Nephron (organoid): ENCODE measurements around the gene GPR160.

ENCODE experiments used
- H3K27ac Mint-ChIP-seq, 3 experiments: 2 replicates each; pipeline ENCODE4 v1.8.0; 2020; ENCODE audit warnings: mixed read lengths in 3 of 3, mild to moderate bottlenecking in 2 of 3, moderate library complexity in 1 of 3
- H3K27me3 Mint-ChIP-seq: 2 replicates; pipeline ENCODE4 v1.8.0; 2021; ENCODE audit warnings: low read depth, mild to moderate bottlenecking, moderate library complexity, mixed read lengths
- H3K36me3 Mint-ChIP-seq: 2 replicates; pipeline ENCODE4 v1.8.0; 2020; ENCODE audit warnings: low read depth, mixed read lengths
- H3K4me1 Mint-ChIP-seq: 2 replicates; pipeline ENCODE4 v1.8.0; 2020; ENCODE audit warnings: mixed read lengths
- H3K4me3 Mint-ChIP-seq, 3 experiments: 2 replicates each; pipeline ENCODE4 v1.8.0; 2020; ENCODE audit warnings: mild to moderate bottlenecking in 3 of 3, mixed read lengths in 3 of 3, moderate library complexity in 2 of 3
- H3K9me3 Mint-ChIP-seq: 2 replicates; pipeline ENCODE4 v1.8.0; 2020; ENCODE audit warnings: mixed read lengths
- CTCF ChIP-seq, 3 experiments: fragments of 200-600 bp; sonication (generic); IDR thresholded peaks; one replicate each; pipeline ENCODE4 v1.5.0; 2021; ENCODE audit warnings: antibody characterized with exemption in 3 of 3; ENCODE audit not compliant: unreplicated experiment in 3 of 3

GPR160 gene

GRCh38 chr3:170046269-170047132 is 8.7 kb downstream of the GPR160 start:
- Mint-ChIP-seq H3K27me3 (peaks cover 24% of the 10 kb centered on the region), H3K9me3 (no peaks in the 10 kb centered on the region), H3K4me1 (no peaks in the 10 kb centered on the region), H3K36me3 (no peaks in the 10 kb centered on the region), H3K27ac (peak overlapping the region; percentile 81 to 86 (median 85)), H3K4me3 (no peak overlapping the region)
- no peak for TF ChIP-seq CTCF (IDR thresholded peaks at IDR 0.05; ENCODE audit: unreplicated experiment in 3 of 3)

DNA sequence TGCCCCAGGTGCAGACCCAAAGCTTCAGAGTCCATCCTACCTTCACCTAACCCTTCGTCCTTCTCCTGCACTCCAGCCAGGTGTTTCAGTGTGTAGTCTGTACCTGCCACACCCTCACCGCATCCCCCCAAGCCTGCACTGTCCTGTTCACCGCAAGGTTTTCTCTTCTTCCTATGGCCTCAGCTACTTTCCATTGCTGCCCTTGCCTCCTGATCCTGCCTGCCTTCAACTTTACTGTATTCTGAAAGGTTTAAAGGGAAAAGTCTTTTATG is 9.3 kb downstream of the GPR160 start:
- peak overlapping the region; percentile 71 to 86 (median 76) for H3K27ac Mint-ChIP-seq
- H3K27me3 Mint-ChIP-seq: peaks cover 18% of the 10 kb centered on the region
- no peaks in the 10 kb centered on the region for H3K36me3 Mint-ChIP-seq
- no peaks in the 10 kb centered on the region for H3K9me3 Mint-ChIP-seq
- TF ChIP-seq CTCF (IDR thresholded peaks at IDR 0.05; ENCODE audit: unreplicated experiment in 3 of 3): no peak
- no peaks in the 10 kb centered on the region for H3K4me1 Mint-ChIP-seq
- H3K4me3 Mint-ChIP-seq: no peak overlapping the region

GRCh38 chr3:170049146-170050000 is 11.6 kb downstream of the GPR160 start:
- H3K27ac Mint-ChIP-seq: peak overlapping the region; percentile 1 to 54 (median 22)

GRCh38 chr3:170050753-170051152 is 13.0 kb downstream of the GPR160 start:
- Mint-ChIP-seq H3K36me3 (no peaks in the 10 kb centered on the region), H3K27ac (peak overlapping the region in 2 of 3 experiments; percentile 4 to 32), H3K9me3 (no peaks in the 10 kb centered on the region), H3K4me3 (no peak overlapping the region), H3K4me1 (no peaks in the 10 kb centered on the region), H3K27me3 (peaks cover 6% of the 10 kb centered on the region)
- no peak for TF ChIP-seq CTCF (IDR thresholded peaks at IDR 0.05; ENCODE audit: unreplicated experiment in 3 of 3)

More at GRCh38 chr3:170049146-170050000, 11.6 kb downstream of the GPR160 start:
- Mint-ChIP-seq H3K4me1 (no peaks in the 10 kb centered on the region), H3K36me3 (no peaks in the 10 kb centered on the region), H3K4me3 (no peak overlapping the region), H3K9me3 (no peaks in the 10 kb centered on the region), H3K27me3 (peaks cover 10% of the 10 kb centered on the region)
- TF ChIP-seq CTCF (IDR thresholded peaks at IDR 0.05; ENCODE audit: unreplicated experiment in 3 of 3): no peak

- Mint-ChIP-seq H3K27ac (no peak overlapping the region), H3K36me3 (no peaks in the 10 kb centered on the region), H3K4me1 (no peaks in the 10 kb centered on the region)
Observed at GRCh38 chr3:170052398-170052797, 14.6 kb downstream of the GPR160 start.

More at GRCh38 chr3:170052398-170052797, 14.6 kb downstream of the GPR160 start:
- H3K4me3 Mint-ChIP-seq: no peak overlapping the region
- no peaks in the 10 kb centered on the region for H3K9me3 Mint-ChIP-seq
- peaks cover 3% of the 10 kb centered on the region for H3K27me3 Mint-ChIP-seq
- TF ChIP-seq CTCF (IDR thresholded peaks at IDR 0.05; ENCODE audit: unreplicated experiment in 3 of 3): no peak
